Pancreas (tissue), 10 donors: ENCODE measurements around the gene GDA. TPM values are rescaled to one million over a fixed set of nuclear protein-coding genes. Genes with fewer than 3 reads are reported as not detected.

ENCODE experiments used
- ATAC-seq, 4 donors: fragments of 200-7000 bp; cut with Tn5 transposase; one replicate each; pipeline versions ENCODE4 v1.8.0 to v1.9.1; 2020; ENCODE audit warnings: mild to moderate bottlenecking in 4 of 4, moderate library complexity in 4 of 4
- DNase-seq, 6 donors: peaks; one replicate each; pipeline ENCODE4 v3.0.0-alpha.2; 2020
- FAIRE-seq: peaks from 2 replicates; lab custom pipeline; 2012; peaks lifted over from hg19 to GRCh38; lab: Jason Lieb, UNC
- H3K27ac ChIP-seq, 4 donors: fragments of 200-600 bp; sonication (generic); 1 replicate in 3 of 4; 2 replicates in 1 of 4; pipeline versions ENCODE4 v1.5.0 to v1.8.0; 2020
- H3K27me3 ChIP-seq, 4 donors: fragments of 200-600 bp; one replicate each; pipeline ENCODE4 v1.8.0; 2021
- H3K36me3 ChIP-seq, 3 donors: fragments of 200-600 bp; sonication (generic) in 1 of 3; one replicate each; pipeline versions ENCODE4 v1.5.0 to v1.8.0; 2020 to 2021
- H3K4me1 ChIP-seq, 3 donors: fragments of 200-600 bp; one replicate each; pipeline ENCODE4 v1.8.0; 2021
- H3K4me3 ChIP-seq, 4 donors: fragments of 200-600 bp; sonication (generic) in 2 of 4; one replicate each; pipeline versions ENCODE4 v1.5.0 to v1.8.0; 2020 to 2021
- H3K9me3 ChIP-seq, 4 donors: fragments of 200-600 bp; one replicate each; pipeline ENCODE4 v1.8.0; 2021
- CTCF ChIP-seq, 4 donors: fragments of 200-600 bp; sonication (generic) in 3 of 4; IDR thresholded peaks; one replicate each; pipeline versions ENCODE4 v1.5.0 to v1.8.0; 2021; ENCODE audit warnings: antibody characterized with exemption in 4 of 4
- WGBS, 2 donors: extraction: QIAGEN DNeasy Blood & Tissue Kit; methylation state at CpG; one replicate each; pipeline ENCODE4 v1.1.7; 2013; 5-methylcytosine and 5-hydroxymethylcytosine counted together
- intact Hi-C, 3 donors: fragments of 100-400 bp; cut with DNase I; formaldehyde crosslinking; loops; one replicate each; pipeline versions ENCODE4 v1.11.1 to v1.14.2; 2022
- polyA plus RNA-seq, 2 donors: library from polyadenylated mRNA; stranded (reverse); fragments of 200-250 nt; gene quantifications; one replicate each; pipeline ENCODE4 v1.2.3, GENCODE V29; 2013
- total RNA-seq, 6 donors: library from RNA; stranded (reverse); fragmentation: NEBNext Ultra II Directional in 4 of 6; extraction: Animal tissue kit (Norgen Biotek cat#: 25700) in 4 of 6; gene quantifications; one replicate each; pipeline versions ENCODE4 v1.2.1 to v1.2.4, GENCODE V29; 2021 to 2023
- donor health status: healthy with polysubstance abuse.
- donor health status: DM: no; HTN: no; CAD: no; lungs with moderate emphysema.
- donor health status: DM: no; HTN: no; CAD: no.
- donor health status: control.
- donor health status: control.
- donor health status: Bipolar disorder and iron deficiency.
- donor health status: DM: yes; HTN: yes; CAD: no.
- donor health status: DM: no; HTN: no; CAD: no.
- donor health status: DM: no; HTN: no; CAD: no.
- donor health status: DM: yes; HTN: yes; CAD: no.

The GDA gene
- total and polyA plus RNA-seq, 8 donors = 1.0 to 11.6 (median 2.1) TPM

GRCh38 chr9:72150127-72150526 lies 887 bp downstream of the GDA start:
- FAIRE-seq (no peak), ATAC-seq (peak in 1 of 4 donors; percentile 34), DNase-seq (no peak)
- 52 to 63% methylated on average over 7 of the region's 7 CpGs for WGBS, 2 donors
- H3K36me3 ChIP-seq = no peaks in the 10 kb centered on the region
- no peaks in the 10 kb centered on the region for H3K9me3 ChIP-seq
- no peak for TF ChIP-seq CTCF (IDR thresholded peaks at IDR 0.05)
- no peak overlapping the region for H3K27ac ChIP-seq
- H3K27me3 ChIP-seq = no peaks in the 10 kb centered on the region
- intact Hi-C loops = no loop called here
- H3K4me3 ChIP-seq = peak overlapping the region in 1 of 4 donors; percentile 42
- no peaks in the 10 kb centered on the region for H3K4me1 ChIP-seq

- no peaks in the 10 kb centered on the region for H3K4me1 ChIP-seq
- TF ChIP-seq CTCF (IDR thresholded peaks at IDR 0.05) = no peak
- no peaks in the 10 kb centered on the region for H3K36me3 ChIP-seq
- H3K4me3 ChIP-seq = no peak overlapping the region
- FAIRE-seq (no peak), ATAC-seq (peak in 2 of 4 donors; percentile 33 to 35), DNase-seq (no peak)
- 65 to 70% methylated on average over 6 of the region's 6 CpGs for WGBS, 2 donors
- no peaks in the 10 kb centered on the region for H3K9me3 ChIP-seq
- no peak overlapping the region for H3K27ac ChIP-seq
- no peaks in the 10 kb centered on the region for H3K27me3 ChIP-seq
- intact Hi-C loops = no loop called here
Measured at GRCh38 chr9:72150661-72151060, 1.4 kb downstream of the GDA start.

GRCh38 chr9:72151104-72151503 lies 1.9 kb downstream of the GDA start:
- FAIRE-seq (no peak), ATAC-seq (no peak), DNase-seq (no peak)
- intact Hi-C loops = no loop called here
- Histone ChIP-seq H3K4me1 (no peaks in the 10 kb centered on the region), H3K27ac (no peak overlapping the region), H3K4me3 (no peak overlapping the region), H3K27me3 (no peaks in the 10 kb centered on the region), H3K36me3 (no peaks in the 10 kb centered on the region), H3K9me3 (no peaks in the 10 kb centered on the region)
- TF ChIP-seq CTCF (IDR thresholded peaks at IDR 0.05) = no peak

- peak in 3 of 4 donors; percentile 51 to 54 (median 53) for ATAC-seq
- intact Hi-C loops = no loop called here
- Histone ChIP-seq H3K27ac (no peak overlapping the region), H3K9me3 (no peaks in the 10 kb centered on the region), H3K4me1 (no peaks in the 10 kb centered on the region), H3K4me3 (no peak overlapping the region), H3K27me3 (no peaks in the 10 kb centered on the region), H3K36me3 (no peaks in the 10 kb centered on the region)
- FAIRE-seq = peak; percentile 17
- 70 to 71% methylated on average over 9 of the region's 9 CpGs for WGBS, 2 donors
- DNase-seq = no peak
- TF ChIP-seq CTCF (IDR thresholded peaks at IDR 0.05) = no peak
Measured at GRCh38 chr9:72154468-72155285, 5.4 kb downstream of the GDA start.

- intact Hi-C loops = no loop called here
Measured at GRCh38 chr9:72155301-72155700, 6.1 kb downstream of the GDA start.

More at GRCh38 chr9:72155301-72155700, 6.1 kb downstream of the GDA start:
- DNase-seq (no peak), ATAC-seq (no peak), FAIRE-seq (no peak)
- H3K4me3 ChIP-seq = no peak overlapping the region
- H3K27ac ChIP-seq = no peak overlapping the region
- H3K9me3 ChIP-seq = no peaks in the 10 kb centered on the region
- no peaks in the 10 kb centered on the region for H3K27me3 ChIP-seq
- WGBS, 2 donors = 91 to 95% methylated on average over 2 of the region's 2 CpGs
- TF ChIP-seq CTCF (IDR thresholded peaks at IDR 0.05) = no peak
- H3K4me1 ChIP-seq = no peaks in the 10 kb centered on the region
- no peaks in the 10 kb centered on the region for H3K36me3 ChIP-seq
